Testis (tissue), 2 donors: Measurements from ENCODE around the gene RARG.

Experiments
- POLR2A ChIP-seq: fragments of 450-650 bp; IDR thresholded peaks from one replicate; pipeline ENCODE4 v1.6.1; 2017; ENCODE audit warnings: antibody characterized with exemption, mild to moderate bottlenecking, moderate library complexity
- TF ChIP-seq, protein P1 (sequence below), 3 experiments: fragments of 450-650 bp in 2 of 3; fragments of 200-600 bp in 1 of 3; sonication (generic) in 1 of 3; IDR thresholded peaks; one replicate each; pipeline ENCODE4 v1.5.1; 2016 to 2019; ENCODE audit warnings: antibody characterized with exemption in 3 of 3, mild to moderate bottlenecking in 2 of 3, moderate library complexity in 1 of 3

DNA sequence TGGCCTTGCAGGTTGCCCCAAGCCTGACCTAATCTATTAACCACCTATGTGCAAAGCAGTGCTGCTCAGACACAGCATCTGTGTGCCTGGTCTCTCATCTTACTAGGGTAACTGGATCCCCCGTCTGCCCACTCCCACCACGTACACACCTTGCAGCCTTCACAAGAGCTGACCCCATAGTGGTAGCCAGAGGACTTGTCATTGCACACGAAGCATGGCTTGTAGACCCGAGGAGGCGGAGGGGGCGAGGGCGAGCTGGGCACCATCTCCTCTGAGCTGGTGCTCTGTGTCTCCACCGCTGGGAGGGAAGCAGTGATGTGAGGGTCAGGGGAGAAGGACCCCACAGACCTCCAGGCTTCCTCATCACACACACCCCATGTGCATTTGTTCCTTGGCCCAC is 16.5 kb downstream of the RARG start:
- no peak for TF ChIP-seq POLR2A
- TF ChIP-seq, protein P1, sequence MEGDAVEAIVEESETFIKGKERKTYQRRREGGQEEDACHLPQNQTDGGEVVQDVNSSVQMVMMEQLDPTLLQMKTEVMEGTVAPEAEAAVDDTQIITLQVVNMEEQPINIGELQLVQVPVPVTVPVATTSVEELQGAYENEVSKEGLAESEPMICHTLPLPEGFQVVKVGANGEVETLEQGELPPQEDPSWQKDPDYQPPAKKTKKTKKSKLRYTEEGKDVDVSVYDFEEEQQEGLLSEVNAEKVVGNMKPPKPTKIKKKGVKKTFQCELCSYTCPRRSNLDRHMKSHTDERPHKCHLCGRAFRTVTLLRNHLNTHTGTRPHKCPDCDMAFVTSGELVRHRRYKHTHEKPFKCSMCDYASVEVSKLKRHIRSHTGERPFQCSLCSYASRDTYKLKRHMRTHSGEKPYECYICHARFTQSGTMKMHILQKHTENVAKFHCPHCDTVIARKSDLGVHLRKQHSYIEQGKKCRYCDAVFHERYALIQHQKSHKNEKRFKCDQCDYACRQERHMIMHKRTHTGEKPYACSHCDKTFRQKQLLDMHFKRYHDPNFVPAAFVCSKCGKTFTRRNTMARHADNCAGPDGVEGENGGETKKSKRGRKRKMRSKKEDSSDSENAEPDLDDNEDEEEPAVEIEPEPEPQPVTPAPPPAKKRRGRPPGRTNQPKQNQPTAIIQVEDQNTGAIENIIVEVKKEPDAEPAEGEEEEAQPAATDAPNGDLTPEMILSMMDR (IDR thresholded peaks at IDR 0.05): no peak
